NT2/D1 (cell line): ENCODE measurements around the gene CRACR2A.

Experiments used
- SUZ12 ChIP-seq: IDR thresholded peaks from 2 replicates; pipeline ENCODE4 v1.6.1; 2011; ENCODE audit not compliant: insufficient read length, insufficient read depth; ENCODE audit errors: extremely low read depth
- YY1 ChIP-seq: IDR thresholded peaks from 2 replicates; pipeline ENCODE4 v1.6.1; 2011; ENCODE audit not compliant: insufficient read length, insufficient read depth
- ZNF274 ChIP-seq: IDR thresholded peaks from 2 replicates; pipeline ENCODE4 v1.6.1; 2011; ENCODE audit warnings: mild to moderate bottlenecking, low read depth, low read length

DNA sequence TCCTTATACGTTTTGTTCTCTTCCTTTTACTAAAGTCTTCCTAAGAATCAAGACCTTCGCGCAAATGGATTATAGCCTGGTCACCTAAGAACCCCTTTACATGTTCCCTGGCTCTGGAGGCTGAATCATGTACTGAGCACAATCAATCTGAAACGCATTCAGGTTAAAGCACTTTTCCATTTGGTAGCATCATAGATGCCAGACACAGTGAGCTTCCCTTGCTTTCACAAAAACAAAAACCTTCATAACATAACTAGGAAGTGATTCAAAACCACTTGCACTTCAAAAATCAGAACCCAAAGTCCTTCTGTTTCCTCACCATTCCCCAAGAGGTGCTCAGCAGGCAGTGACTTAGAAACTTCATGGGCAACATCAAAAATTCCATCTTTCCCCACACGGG is 105.4 kb downstream of the CRACR2A start:
- TF ChIP-seq ZNF274 (no peak), YY1 (no peak), SUZ12 (no peak)
